ENCODE data around the gene TNIK.

GRCh38 chr3:171103185-171103584 lies 357.0 kb downstream of the TNIK start:
- TF ChIP-seq CTCF (IDR thresholded peaks at IDR 0.05) (no peak), POLR2A (IDR thresholded peaks at IDR 0.05) (no peak), EP300 (IDR thresholded peaks at IDR 0.05) (no peak)

Measured in upper lobe of left lung (tissue), 4 donors.